T-helper 2 cell treated with Interferon-gamma antibody and Interleukin-4, amounts not matched to agents 100 ng/mL and 5 ng/mL, for 36 hours (primary cell): ENCODE data around the gene STX8. TPM values are rescaled to one million over a fixed set of nuclear protein-coding genes. Genes with fewer than 3 reads are reported as not detected.
"Not testable (repeated sequence)": the region's sequence is repeated elsewhere in the genome, so short reads cannot be mapped to it uniquely, and the experiment has no call there.

Experiments
- intact Hi-C: fragments of 100-400 bp; cut with micrococcal nuclease; formaldehyde crosslinking; loops from one replicate; pipeline ENCODE4 v1.15.1; 2023
- total RNA-seq: library from RNA; stranded (reverse); gene quantifications from 2 replicates; pipeline ENCODE4 v1.2.3, GENCODE V29; 2022

Gene STX8
- 64.2 and 70.9 TPM in 2 replicates for total RNA-seq

- intact Hi-C loops, result loop anchor here (2.0 kb wide), 2 partner anchors 101 to 169 kb away; no protein-coding TSS in a partner anchor
Measured at GRCh38 chr17:9575381-9576101, at the start of gene STX8. TSS of gene STX8 (minus strand) at chr17:9575820. CDS start at chr17:9575808, 12 bp downstream.

GRCh38 chr17:9622961-9623360 is 47.3 kb upstream of the STX8 start:
- intact Hi-C loops, result no loop called here

GRCh38 chr17:9615486-9615885 is 39.9 kb upstream of the STX8 start:
- intact Hi-C loops, result no loop called here

GRCh38 chr17:9612006-9612405 is 36.4 kb upstream of the STX8 start:
- intact Hi-C loops, result no loop called here

- intact Hi-C loops, result no loop called here
Measured at GRCh38 chr17:9611557-9611956, 35.9 kb upstream of the STX8 start.

GRCh38 chr17:9607058-9607457 is 31.4 kb upstream of the STX8 start:
- intact Hi-C loops, result not testable (repeated sequence)

- intact Hi-C loops, result no loop called here
Measured at GRCh38 chr17:9606453-9606852, 30.8 kb upstream of the STX8 start.

GRCh38 chr17:9604583-9604982 is 29.0 kb upstream of the STX8 start:
- intact Hi-C loops, result not testable (repeated sequence)

GRCh38 chr17:9598661-9599060 is 23.0 kb upstream of the STX8 start:
- intact Hi-C loops, result no loop called here

GRCh38 chr17:9597638-9598037 is 22.0 kb upstream of the STX8 start:
- intact Hi-C loops, result not testable (repeated sequence)

GRCh38 chr17:9594065-9594464 is 18.4 kb upstream of the STX8 start:
- intact Hi-C loops, result no loop called here

- intact Hi-C loops, result no loop called here
Measured at GRCh38 chr17:9587969-9588656, 12.5 kb upstream of the STX8 start.

GRCh38 chr17:9577373-9577709 is 1.7 kb upstream of the STX8 start:
- intact Hi-C loops, result loop anchor here (2.0 kb wide), 2 partner anchors 99 to 167 kb away; no protein-coding TSS in a partner anchor

- intact Hi-C loops, result loop anchor here (2.0 kb wide), 2 partner anchors 100 to 168 kb away; no protein-coding TSS in a partner anchor
Measured at GRCh38 chr17:9576521-9577372, 1.1 kb upstream of the STX8 start, which contains the start of gene CFAP52. TSS of gene CFAP52 (plus strand) at chr17:9576642. CDS start at chr17:9576696, 54 bp downstream.

- intact Hi-C loops, result no loop called here
Measured at GRCh38 chr17:9571201-9571600, 4.4 kb downstream of the STX8 start.

GRCh38 chr17:9568957-9569588 is 6.5 kb downstream of the STX8 start:
- intact Hi-C loops, result no loop called here

- intact Hi-C loops, result no loop called here
Measured at GRCh38 chr17:9568004-9568403, 7.6 kb downstream of the STX8 start.

GRCh38 chr17:9566739-9567138 is 8.9 kb downstream of the STX8 start:
- intact Hi-C loops, result not testable (repeated sequence)

GRCh38 chr17:9566067-9566466 is 9.6 kb downstream of the STX8 start:
- intact Hi-C loops, result no loop called here

- intact Hi-C loops, result no loop called here
Measured at GRCh38 chr17:9564104-9564503, 11.5 kb downstream of the STX8 start.

GRCh38 chr17:9557857-9558256 is 17.8 kb downstream of the STX8 start:
- intact Hi-C loops, result no loop called here
